ENCODE data around the gene PRR36.
"Not testable (repeated sequence)": the region's sequence is repeated elsewhere in the genome, so short reads cannot be mapped to it uniquely, and the experiment has no call there.

PRR36 gene

DNA sequence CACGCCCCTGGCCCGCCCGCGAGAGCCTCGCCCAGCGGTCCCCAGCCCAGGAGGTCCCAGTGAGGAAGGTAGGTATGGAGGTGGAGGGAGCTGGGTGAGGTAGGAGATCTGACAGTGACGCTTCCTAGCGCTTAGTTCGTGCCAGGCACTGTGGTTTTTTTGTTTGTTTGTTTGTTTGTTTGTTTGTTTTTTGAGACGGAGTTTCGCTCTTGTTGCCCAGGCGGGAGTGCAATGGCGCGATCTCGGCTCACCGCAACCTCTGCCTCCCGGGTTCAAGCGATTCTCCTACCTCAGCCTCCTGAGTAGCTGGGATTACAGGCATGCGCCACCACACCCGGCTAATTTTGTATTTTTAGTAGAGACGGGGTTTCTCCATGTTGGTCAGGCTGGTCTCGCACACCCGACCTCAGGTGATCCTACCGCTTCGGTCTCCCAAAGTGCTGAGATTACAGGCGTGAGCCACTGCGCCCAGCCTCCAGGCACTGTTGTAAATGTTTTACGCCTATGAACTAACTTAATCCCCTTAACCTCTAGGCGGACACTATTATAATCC, 43.9 kb upstream of the PRR36 start:
- H3K4me1 ChIP-seq, result peaks cover 4 to 69% (median 62%) of the 10 kb centered on the region in 4 donors
- peak overlapping the region; percentile 42 to 59 for H3K27ac ChIP-seq
- peaks cover 9 to 22% (median 15%) of the 10 kb centered on the region in 3 donors for H3K36me3 ChIP-seq
- DNase-seq, H3K9me3 ChIP-seq: not testable (repeated sequence)
- H3K4me3 ChIP-seq, result peak overlapping the region in 1 of 2 donors; percentile 52
- H3K27me3 ChIP-seq, result peaks cover 0 to 52% of the 10 kb centered on the region in 2 donors
- TF ChIP-seq CTCF (IDR thresholded peaks at IDR 0.05), result peak in 1 of 2 experiments; percentile 4
- intact Hi-C loops (cut with DNase I; ENCODE audit: low total_unique reads), result loop anchor here (5.0 kb wide), 1 partner anchor 84 kb away; no protein-coding TSS in a partner anchor

DNA sequence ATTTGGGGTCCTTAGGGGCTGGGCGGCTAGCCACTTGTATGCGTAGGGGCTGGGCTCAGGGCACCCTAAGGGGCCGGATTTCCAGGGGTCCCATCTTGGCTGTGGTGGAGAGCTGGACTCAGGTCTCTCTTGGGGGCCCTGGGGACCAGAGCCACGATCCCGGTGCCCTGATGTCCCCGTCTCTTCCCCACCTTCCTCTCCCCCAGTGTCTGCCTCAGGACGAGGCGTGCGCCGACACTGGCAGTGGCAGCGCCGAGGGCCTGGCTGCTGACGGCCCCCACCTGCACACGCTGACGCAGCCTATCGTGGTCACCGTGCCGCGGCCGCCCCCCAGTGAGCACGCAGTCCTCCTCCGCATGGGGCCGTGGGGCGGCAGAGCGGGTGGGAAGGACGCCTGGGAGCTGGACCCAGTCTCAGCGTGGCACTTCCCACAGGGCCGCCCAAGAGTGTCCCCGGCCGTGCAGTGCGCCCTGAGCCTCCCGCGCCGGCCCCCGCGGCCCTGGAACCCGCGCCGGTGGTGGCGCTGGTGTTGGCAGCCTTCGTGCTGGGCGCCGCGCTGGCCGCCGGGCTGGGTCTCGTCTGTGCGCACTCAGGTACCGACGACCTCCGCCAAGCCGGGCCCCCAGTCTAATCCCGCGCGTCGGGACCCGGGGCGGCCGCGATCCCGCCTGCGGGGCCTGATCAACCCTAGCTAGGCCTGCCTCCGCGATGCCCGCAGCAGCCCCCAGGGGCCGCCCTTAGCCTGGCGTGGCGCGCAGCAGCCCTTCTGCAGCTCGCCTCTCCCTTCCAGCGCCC, 43.3 kb upstream of the PRR36 start:
- H3K4me1 ChIP-seq, result peaks cover 4 to 62% (median 55%) of the 10 kb centered on the region in 4 donors
- peak; percentile 52 to 65 for TF ChIP-seq CTCF (IDR thresholded peaks at IDR 0.05)
- DNase-seq, result peak in 1 of 2 donors; percentile 75
- H3K4me3 ChIP-seq, result peak overlapping the region; percentile 34 to 52
- no peaks in the 10 kb centered on the region for H3K9me3 ChIP-seq
- peaks cover 8 to 22% (median 16%) of the 10 kb centered on the region in 3 donors for H3K36me3 ChIP-seq
- peak overlapping the region; percentile 42 to 59 for H3K27ac ChIP-seq
- intact Hi-C loops (cut with DNase I; ENCODE audit: low total_unique reads), result loop anchor here (5.0 kb wide), 1 partner anchor 85 kb away; no protein-coding TSS in a partner anchor
- H3K27me3 ChIP-seq, result peaks cover 0 to 58% of the 10 kb centered on the region in 2 donors

DNA sequence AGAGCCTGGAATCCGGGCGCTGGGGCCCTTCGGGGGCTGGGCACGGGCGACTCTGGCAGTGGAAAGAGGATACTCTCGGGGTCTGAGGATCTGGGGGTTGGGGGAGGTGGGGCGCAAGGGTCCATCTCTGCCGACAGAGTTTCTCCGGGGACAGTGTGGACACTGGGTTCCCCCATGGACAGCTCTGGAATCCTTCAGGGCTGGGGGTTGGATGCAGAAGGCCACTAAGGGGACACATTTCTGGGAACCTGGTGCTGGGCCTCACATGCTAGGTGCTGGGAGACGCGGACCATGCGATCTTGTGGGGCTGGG, 42.7 kb upstream of the PRR36 start:
- DNase-seq, result no peak
- H3K9me3 ChIP-seq, result no peaks in the 10 kb centered on the region
- peak overlapping the region; percentile 34 to 52 for H3K4me3 ChIP-seq
- peaks cover 0 to 63% of the 10 kb centered on the region in 2 donors for H3K27me3 ChIP-seq
- no peak for TF ChIP-seq CTCF (IDR thresholded peaks at IDR 0.05)
- intact Hi-C loops (cut with DNase I; ENCODE audit: low total_unique reads), result loop anchor here (5.0 kb wide), 1 partner anchor 85 kb away; no protein-coding TSS in a partner anchor
- H3K27ac ChIP-seq, result peak overlapping the region; percentile 42 to 59
- peaks cover 10 to 22% (median 16%) of the 10 kb centered on the region in 3 donors for H3K36me3 ChIP-seq
- peaks cover under 1 to 56% (median 49%) of the 10 kb centered on the region in 4 donors for H3K4me1 ChIP-seq

GRCh38 chr19:7916103-7916954, 42.1 kb upstream of the PRR36 start:
- intact Hi-C loops (cut with DNase I; ENCODE audit: low total_unique reads), result loop anchor here (5.0 kb wide), 1 partner anchor 86 kb away; no protein-coding TSS in a partner anchor
- no peaks in the 10 kb centered on the region for H3K9me3 ChIP-seq
- H3K36me3 ChIP-seq, result peaks cover 16 to 24% (median 19%) of the 10 kb centered on the region in 3 donors
- peaks cover 0 to 64% of the 10 kb centered on the region in 2 donors for H3K27me3 ChIP-seq
- no peak for TF ChIP-seq CTCF (IDR thresholded peaks at IDR 0.05)
- H3K4me1 ChIP-seq, result peaks cover 0 to 50% (median 44%) of the 10 kb centered on the region in 4 donors
- peak overlapping the region in 1 of 2 donors; percentile 42 for H3K27ac ChIP-seq
- peak overlapping the region; percentile 34 to 52 for H3K4me3 ChIP-seq
- DNase-seq, result no peak
